GM19468 (cell line): ENCODE results near the gene IMPG1.
"Not testable (repeated sequence)": the region's sequence is repeated elsewhere in the genome, so short reads cannot be mapped to it uniquely, and the experiment has no call there.

Experiments used
- ATAC-seq: cut with Tn5 transposase; IDR thresholded peaks from one replicate; pipeline ENCODE4 v1.9.1; 2021; ENCODE audit warnings: mild to moderate bottlenecking, moderate library complexity, moderate number of reproducible peaks; ENCODE audit not compliant: unreplicated experiment; ENCODE audit errors: extremely low read depth

The IMPG1 gene

DNA sequence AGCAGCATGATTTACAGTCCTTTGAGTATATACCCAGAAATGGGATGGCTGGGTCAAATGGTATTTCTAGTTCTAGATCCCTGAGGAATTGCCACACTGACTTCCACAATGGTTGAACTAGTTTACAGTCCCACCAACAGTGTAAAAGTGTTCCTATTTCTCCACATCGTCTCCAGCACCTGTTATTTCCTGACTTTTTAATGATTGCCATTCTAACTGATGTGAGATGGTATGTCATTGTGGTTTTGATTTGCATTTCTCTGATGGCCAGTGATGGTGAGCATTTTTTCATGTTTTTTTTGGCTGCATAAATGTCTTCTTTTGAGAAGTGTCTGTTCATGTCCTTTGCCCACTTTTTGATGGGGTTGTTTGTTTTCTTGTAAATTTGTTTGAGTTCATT is 172.2 kb downstream of the IMPG1 start:
- ATAC-seq: not testable (repeated sequence)

DNA sequence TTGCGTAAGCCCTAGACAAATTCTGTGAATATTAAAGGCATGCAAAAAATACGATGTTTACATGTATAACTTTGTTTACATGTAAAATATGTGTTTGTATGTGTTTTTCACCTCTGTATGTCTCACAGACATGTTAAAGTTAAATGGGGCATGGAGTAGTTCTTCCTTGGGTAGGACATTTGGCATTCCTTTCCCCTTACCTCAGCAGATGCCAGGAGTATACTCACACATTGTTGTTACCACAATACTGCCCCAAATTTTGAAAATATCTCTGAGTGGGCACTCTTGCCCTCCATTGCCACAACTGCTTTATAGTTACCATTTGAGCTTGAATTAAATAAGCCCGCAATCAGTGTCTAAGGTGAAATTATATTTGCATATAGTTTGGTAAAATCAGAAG is 175.9 kb downstream of the IMPG1 start:
- no peak for ATAC-seq

DNA sequence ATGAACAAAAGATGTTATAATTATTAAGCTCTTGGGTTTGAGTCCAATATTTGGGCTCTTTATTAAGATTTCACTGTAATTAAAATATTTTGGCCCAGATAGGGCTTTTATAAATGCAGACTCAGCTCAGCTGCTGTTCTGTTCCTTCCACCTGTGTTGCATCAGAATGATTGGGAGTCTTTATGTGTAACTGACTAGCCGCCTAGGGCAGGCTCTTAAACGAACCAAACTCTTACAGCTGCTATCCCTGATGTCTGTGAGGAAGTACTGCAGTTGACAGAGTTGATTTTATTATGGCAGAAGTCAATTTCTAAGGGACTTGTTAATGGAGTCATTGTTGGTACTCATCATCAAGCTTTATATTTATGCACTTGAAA is 178.7 kb downstream of the IMPG1 start:
- no peak for ATAC-seq

DNA sequence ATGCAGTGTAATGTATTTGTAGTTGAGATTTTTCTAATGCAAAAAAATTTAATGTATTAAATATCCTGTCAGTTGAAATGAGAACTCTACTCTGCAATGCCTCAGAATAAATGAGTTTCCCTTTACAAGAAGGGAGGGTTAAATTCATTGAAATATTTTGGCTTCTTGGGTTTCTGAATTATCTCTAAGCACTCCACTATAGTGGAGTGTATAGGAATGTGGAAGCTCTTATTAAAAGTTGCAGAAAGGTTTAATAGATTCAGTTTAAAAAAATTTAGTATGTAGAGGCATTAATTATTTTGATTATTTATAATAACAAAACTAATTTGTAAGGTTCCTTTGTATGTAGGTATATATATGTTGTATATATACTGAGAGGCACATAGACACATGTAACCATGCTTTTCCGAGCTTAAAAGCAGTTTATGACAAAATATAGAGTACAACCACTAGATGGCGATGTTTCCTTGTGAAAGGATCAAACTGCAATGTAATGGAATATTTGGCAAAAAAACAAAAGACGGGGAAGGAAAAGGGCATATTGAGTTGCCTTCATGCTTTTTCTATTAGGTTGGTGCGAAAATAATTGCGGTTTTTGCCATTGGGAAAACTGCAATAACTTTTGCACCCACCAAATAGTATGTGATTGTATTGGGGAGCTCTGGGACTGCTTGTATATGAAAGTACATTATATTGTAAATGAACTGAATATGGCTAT is 179.2 kb downstream of the IMPG1 start:
- ATAC-seq: no peak

DNA sequence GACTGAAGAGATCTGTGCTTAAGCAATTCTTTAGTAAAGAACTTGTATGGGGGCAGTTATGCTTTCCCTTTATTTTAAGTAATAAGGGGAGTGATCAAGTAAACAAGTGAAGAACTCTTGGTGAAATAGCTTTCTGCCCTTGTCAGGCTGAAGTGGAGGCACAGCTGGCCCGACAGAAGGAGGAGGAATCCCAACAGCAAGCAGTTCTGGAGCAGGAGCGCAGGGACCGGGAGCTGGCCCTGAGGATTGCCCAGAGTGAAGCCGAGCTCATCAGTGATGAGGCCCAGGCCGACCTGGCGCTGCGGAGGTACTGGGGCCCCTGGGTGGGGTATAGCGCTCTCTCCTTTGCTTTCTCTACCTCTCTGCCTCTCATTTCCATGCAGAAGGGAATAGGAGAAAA is 180.1 kb downstream of the IMPG1 start:
- ATAC-seq: no peak

DNA sequence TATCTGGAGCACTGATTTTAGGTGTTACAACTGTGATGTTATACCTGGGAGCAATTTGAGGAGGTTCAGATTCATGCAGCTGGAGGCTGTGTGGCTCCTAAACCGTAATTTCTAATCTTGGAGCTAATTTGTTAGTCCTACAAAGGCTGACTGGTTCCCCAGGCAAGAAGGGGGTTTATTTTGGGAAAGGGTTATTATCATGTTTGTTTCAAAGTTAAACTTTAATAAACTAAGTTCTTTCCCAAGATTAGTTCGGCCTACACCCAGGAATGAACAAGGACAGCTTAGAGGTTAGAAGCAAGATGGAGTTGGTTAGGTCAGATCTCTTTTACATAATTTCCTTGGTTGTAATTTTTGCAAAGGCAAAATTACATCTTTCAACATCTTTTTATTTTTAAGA is 187.6 kb downstream of the IMPG1 start:
- ATAC-seq: no peak

DNA sequence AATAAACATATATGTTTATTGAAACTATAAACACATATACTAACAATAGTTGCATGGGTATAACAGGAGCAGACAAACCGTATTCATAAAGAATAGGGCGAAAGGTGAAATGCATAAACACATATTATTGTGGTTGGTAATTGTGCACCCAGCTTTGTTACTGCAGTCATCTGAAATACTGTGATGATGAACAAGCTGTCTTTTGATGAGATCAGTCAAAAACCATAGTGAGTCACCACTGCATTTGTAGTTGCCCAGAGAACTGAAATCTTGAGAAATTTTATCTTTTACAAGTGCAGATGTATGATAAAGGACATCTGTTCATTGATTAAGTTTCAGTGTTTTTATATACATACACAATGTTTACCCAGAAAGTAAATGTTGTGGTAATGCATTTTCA is 189.7 kb downstream of the IMPG1 start:
- ATAC-seq: no peak

DNA sequence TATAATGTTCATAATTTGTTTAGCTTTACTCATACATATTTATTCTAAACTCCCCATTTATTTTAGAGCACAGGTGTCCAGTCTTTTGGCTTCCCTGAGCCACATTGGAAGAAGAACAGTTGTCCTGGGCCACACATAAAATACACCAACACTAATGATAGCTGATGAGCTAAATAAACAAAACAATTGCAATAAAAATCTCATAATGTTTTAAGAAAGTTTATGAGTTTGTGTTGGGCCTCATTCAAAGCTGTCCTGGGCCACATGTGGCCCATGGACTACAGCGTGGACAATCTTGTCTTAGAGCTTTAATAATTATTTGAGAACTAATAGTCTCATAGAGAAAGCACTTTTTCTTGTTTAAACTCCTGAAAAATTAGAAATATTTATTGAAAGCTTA is 192.2 kb downstream of the IMPG1 start:
- ATAC-seq: no peak

DNA sequence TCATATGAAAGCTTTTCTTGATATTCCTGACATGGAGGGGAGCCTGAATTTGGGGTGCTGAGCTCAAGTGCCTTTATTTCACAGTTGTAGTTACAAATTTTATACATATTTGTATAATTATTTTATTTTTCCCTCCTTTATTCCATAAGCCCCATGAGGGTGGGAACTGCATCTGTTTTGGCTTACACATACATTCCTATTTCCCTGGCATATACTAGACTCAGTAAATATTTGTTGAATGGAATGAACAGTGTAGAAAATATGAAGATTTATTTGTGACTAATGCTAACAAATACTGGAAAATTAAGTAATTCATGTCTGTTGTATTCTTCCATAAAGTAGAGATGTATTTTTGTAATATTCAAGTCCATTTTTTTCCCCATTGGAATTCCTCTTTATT is 196.3 kb downstream of the IMPG1 start:
- no peak for ATAC-seq

DNA sequence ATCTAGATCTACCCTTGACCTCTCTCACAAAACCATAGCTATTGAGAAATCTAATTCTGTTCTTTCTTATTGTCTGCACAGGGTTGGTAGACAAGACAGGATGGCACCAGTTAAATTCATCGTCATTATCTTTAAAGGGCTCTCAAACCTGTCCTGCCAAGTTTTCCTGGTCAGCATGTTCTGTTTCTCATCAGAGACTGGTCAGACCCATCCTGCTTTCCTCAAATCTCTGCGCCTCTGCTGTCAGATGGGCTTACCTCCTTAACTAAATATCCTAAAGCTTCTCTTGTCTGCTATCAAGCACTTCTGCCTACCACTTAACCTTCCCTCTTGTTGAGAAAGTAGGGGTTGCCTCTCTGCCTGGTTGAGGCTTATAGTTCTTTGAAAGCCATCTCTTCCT is 198.2 kb downstream of the IMPG1 start:
- no peak for ATAC-seq
